Liver (tissue), 9 donors: ENCODE results near the gene NLGN1. TPM values are rescaled to one million over a fixed set of nuclear protein-coding genes. Genes with fewer than 3 reads are reported as not detected.

Experiments used
- DNase-seq: peaks from one replicate; pipeline ENCODE4 v3.0.0-alpha.2; 2017; ENCODE audit warnings: low spot score
- H3K27ac ChIP-seq, 2 donors: one replicate each; pipeline ENCODE4 v1.7.0; 2013; ENCODE audit warnings: inconsistent platforms in 2 of 2, low read length in 2 of 2, control low read depth in 1 of 2, low read depth in 1 of 2, mild to moderate bottlenecking in 1 of 2
- H3K27me3 ChIP-seq, 4 donors: one replicate each; pipeline versions ENCODE4 v1.6.1 to v1.7.0; 2013; ENCODE audit warnings: low read length in 3 of 4, inconsistent platforms in 1 of 4, mild to moderate bottlenecking in 1 of 4, moderate library complexity in 1 of 4; ENCODE audit not compliant: control insufficient read depth in 4 of 4, insufficient read depth in 4 of 4
- H3K36me3 ChIP-seq, 4 donors: one replicate each; pipeline versions ENCODE4 v1.6.1 to v1.7.0; 2013; ENCODE audit warnings: low read length in 3 of 4, mild to moderate bottlenecking in 3 of 4, low read depth in 1 of 4, moderate library complexity in 1 of 4; ENCODE audit not compliant: control insufficient read depth in 4 of 4, insufficient read depth in 3 of 4
- H3K4me1 ChIP-seq, 4 donors: one replicate each; pipeline versions ENCODE4 v1.6.1 to v1.7.0; 2013; ENCODE audit warnings: low read length in 3 of 4, mild to moderate bottlenecking in 3 of 4, moderate library complexity in 1 of 4; ENCODE audit not compliant: control insufficient read depth in 4 of 4, insufficient read depth in 4 of 4
- H3K4me3 ChIP-seq, 3 donors: one replicate each; pipeline versions ENCODE4 v1.6.1 to v1.7.0; 2013; ENCODE audit warnings: low read length in 3 of 3, control low read depth in 1 of 3, low read depth in 1 of 3, mild to moderate bottlenecking in 1 of 3
- H3K9ac ChIP-seq, 2 donors: one replicate each; pipeline ENCODE4 v1.7.0; 2013; ENCODE audit warnings: low read length in 2 of 2, mild to moderate bottlenecking in 2 of 2, moderate library complexity in 2 of 2, control low read depth in 1 of 2, low read depth in 1 of 2
- H3K9me3 ChIP-seq, 4 donors: one replicate each; pipeline versions ENCODE4 v1.6.1 to v1.7.0; 2013; ENCODE audit warnings: low read length in 3 of 4; ENCODE audit not compliant: control insufficient read depth in 4 of 4
- EGR1 ChIP-seq, 2 donors: IDR thresholded peaks; 2 replicates each; pipeline ENCODE4 v1.6.1; 2016 to 2018; ENCODE audit warnings: antibody characterized with exemption in 2 of 2, low read depth in 2 of 2
- FOXA1 ChIP-seq: IDR thresholded peaks from 2 replicates; pipeline ENCODE4 v1.6.1; 2016; ENCODE audit warnings: antibody characterized with exemption
- FOXA2 ChIP-seq: IDR thresholded peaks from 2 replicates; pipeline ENCODE4 v1.6.1; 2016; ENCODE audit warnings: antibody characterized with exemption
- GABPA ChIP-seq, 2 donors: IDR thresholded peaks in 1 of 2; conservative IDR thresholded peaks in 1 of 2; 2 replicates each; pipeline ENCODE4 v1.6.1; 2016; ENCODE audit warnings: antibody characterized with exemption in 2 of 2, mild to moderate bottlenecking in 1 of 2, moderate library complexity in 1 of 2
- HNF4A ChIP-seq, 2 donors: conservative IDR thresholded peaks; 2 replicates each; pipeline ENCODE4 v1.6.1; 2016; ENCODE audit warnings: antibody characterized with exemption in 2 of 2, mild to moderate bottlenecking in 2 of 2
- HNF4G ChIP-seq: IDR thresholded peaks from 2 replicates; pipeline ENCODE4 v1.6.1; 2016; ENCODE audit warnings: antibody characterized with exemption
- JUND ChIP-seq, 2 donors: IDR thresholded peaks; 2 replicates each; pipeline ENCODE4 v1.6.1; 2016; ENCODE audit warnings: antibody characterized with exemption in 2 of 2
- NR2F2 ChIP-seq: IDR thresholded peaks from 2 replicates; pipeline ENCODE4 v1.6.1; 2016; ENCODE audit warnings: antibody characterized with exemption
- RAD21 ChIP-seq, 2 donors: IDR thresholded peaks; 2 replicates each; pipeline ENCODE4 v1.6.1; 2016; ENCODE audit warnings: antibody characterized with exemption in 2 of 2, mild to moderate bottlenecking in 2 of 2
- TAF1 ChIP-seq: conservative IDR thresholded peaks from 2 replicates; pipeline ENCODE4 v1.6.1; 2016; ENCODE audit warnings: antibody characterized with exemption, mild to moderate bottlenecking
- WGBS: extraction: QIAGEN DNeasy Blood & Tissue Kit; methylation state at CpG from one replicate; pipeline ENCODE4 v1.1.7; 2013; 5-methylcytosine and 5-hydroxymethylcytosine counted together
- polyA plus RNA-seq, 2 donors: library from polyadenylated mRNA; stranded (reverse) in 1 of 2; unstranded in 1 of 2; fragments of 200-250 nt in 1 of 2; fragments of >200 nt in 1 of 2; fragmentation: Nextera tagmentation in 1 of 2; extraction: Ambion mirVana in 1 of 2; gene quantifications; one replicate each; pipeline versions ENCODE4 v1.2.1 to v1.2.3, GENCODE V29; 2013 to 2015
- total RNA-seq, 2 donors: library from RNA; depleted of rRNA; stranded (reverse); fragments of >200 nt; gene quantifications; one replicate each; pipeline ENCODE4 v1.2.3, GENCODE V29; 2014
- TF ChIP-seq, protein P1 (sequence below): fragments of 150-350 bp; IDR thresholded peaks from 2 replicates; pipeline ENCODE4 v1.5.1; 2017; ENCODE audit warnings: improper control_type of control experiment, low read depth, low read length; ENCODE audit not compliant: missing input control
- TF ChIP-seq, protein P2 (sequence below): IDR thresholded peaks from 2 replicates; pipeline ENCODE4 v1.6.1; 2016; ENCODE audit warnings: antibody characterized with exemption
- TF ChIP-seq, protein P3 (sequence below): IDR thresholded peaks from 2 replicates; pipeline ENCODE4 v1.6.1; 2016; ENCODE audit warnings: antibody characterized with exemption
- TF ChIP-seq, protein P4 (sequence below): IDR thresholded peaks from 2 replicates; pipeline ENCODE4 v1.6.1; 2016; ENCODE audit warnings: antibody characterized with exemption, mild to moderate bottlenecking
- donor health status: healthy.
- donor health status: healthy.
- donor health status: healthy.
- donor health status: healthy.
- donor health status: healthy.

The NLGN1 gene
- total and polyA plus RNA-seq, 4 donors: 0.02 to 0.67 (median 0.37) TPM; not detected in 1

DNA sequence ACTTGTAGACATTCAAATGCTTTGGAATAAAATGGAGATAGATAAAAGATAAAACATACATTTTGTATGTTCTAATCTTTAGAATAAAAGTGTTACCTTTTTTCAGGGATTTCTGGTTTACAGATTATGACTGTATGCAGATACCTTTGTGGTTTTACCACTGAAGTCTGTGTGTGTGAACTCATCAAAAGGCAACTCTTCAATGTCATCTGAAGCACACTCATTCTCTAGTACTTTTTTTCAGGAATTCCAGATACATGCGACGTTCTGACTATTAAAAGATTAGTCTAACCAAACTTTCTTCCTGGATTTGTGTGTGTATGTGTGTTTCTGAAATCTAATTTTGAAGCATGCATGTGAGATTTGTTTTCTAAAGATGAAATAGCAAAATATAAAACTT, 188.6 kb downstream of the NLGN1 start:
- peaks cover 0 to 8% (median 4%) of the 10 kb centered on the region in 4 donors for H3K4me1 ChIP-seq
- DNase-seq: no peak
- TF ChIP-seq, protein P1, sequence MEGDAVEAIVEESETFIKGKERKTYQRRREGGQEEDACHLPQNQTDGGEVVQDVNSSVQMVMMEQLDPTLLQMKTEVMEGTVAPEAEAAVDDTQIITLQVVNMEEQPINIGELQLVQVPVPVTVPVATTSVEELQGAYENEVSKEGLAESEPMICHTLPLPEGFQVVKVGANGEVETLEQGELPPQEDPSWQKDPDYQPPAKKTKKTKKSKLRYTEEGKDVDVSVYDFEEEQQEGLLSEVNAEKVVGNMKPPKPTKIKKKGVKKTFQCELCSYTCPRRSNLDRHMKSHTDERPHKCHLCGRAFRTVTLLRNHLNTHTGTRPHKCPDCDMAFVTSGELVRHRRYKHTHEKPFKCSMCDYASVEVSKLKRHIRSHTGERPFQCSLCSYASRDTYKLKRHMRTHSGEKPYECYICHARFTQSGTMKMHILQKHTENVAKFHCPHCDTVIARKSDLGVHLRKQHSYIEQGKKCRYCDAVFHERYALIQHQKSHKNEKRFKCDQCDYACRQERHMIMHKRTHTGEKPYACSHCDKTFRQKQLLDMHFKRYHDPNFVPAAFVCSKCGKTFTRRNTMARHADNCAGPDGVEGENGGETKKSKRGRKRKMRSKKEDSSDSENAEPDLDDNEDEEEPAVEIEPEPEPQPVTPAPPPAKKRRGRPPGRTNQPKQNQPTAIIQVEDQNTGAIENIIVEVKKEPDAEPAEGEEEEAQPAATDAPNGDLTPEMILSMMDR: no peak
- TF ChIP-seq EGR1 (IDR thresholded peaks at IDR 0.05; ENCODE audit: low read depth in 2 of 2) (no peak), FOXA1 (no peak), NR2F2 (no peak), HNF4A (conservative IDR thresholded peaks at IDR 0.05) (no peak), RAD21 (IDR thresholded peaks at IDR 0.05) (no peak), FOXA2 (no peak), HNF4G (no peak)
- TF ChIP-seq, protein P2, sequence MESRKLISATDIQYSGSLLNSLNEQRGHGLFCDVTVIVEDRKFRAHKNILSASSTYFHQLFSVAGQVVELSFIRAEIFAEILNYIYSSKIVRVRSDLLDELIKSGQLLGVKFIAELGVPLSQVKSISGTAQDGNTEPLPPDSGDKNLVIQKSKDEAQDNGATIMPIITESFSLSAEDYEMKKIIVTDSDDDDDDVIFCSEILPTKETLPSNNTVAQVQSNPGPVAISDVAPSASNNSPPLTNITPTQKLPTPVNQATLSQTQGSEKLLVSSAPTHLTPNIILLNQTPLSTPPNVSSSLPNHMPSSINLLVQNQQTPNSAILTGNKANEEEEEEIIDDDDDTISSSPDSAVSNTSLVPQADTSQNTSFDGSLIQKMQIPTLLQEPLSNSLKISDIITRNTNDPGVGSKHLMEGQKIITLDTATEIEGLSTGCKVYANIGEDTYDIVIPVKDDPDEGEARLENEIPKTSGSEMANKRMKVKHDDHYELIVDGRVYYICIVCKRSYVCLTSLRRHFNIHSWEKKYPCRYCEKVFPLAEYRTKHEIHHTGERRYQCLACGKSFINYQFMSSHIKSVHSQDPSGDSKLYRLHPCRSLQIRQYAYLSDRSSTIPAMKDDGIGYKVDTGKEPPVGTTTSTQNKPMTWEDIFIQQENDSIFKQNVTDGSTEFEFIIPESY: no peak
- TF ChIP-seq, protein P3, sequence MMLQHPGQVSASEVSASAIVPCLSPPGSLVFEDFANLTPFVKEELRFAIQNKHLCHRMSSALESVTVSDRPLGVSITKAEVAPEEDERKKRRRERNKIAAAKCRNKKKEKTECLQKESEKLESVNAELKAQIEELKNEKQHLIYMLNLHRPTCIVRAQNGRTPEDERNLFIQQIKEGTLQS: no peak
- H3K4me3 ChIP-seq: no peak overlapping the region
- no peak overlapping the region for H3K9ac ChIP-seq
- peaks cover 0 to 5% (median 3%) of the 10 kb centered on the region in 4 donors for H3K27me3 ChIP-seq
- whole genome bisulfite sequencing: 30% methylated on average over 2 of the region's 2 CpGs
- H3K9me3 ChIP-seq: no peaks in the 10 kb centered on the region
- no peaks in the 10 kb centered on the region for H3K36me3 ChIP-seq
- no peak overlapping the region for H3K27ac ChIP-seq

DNA sequence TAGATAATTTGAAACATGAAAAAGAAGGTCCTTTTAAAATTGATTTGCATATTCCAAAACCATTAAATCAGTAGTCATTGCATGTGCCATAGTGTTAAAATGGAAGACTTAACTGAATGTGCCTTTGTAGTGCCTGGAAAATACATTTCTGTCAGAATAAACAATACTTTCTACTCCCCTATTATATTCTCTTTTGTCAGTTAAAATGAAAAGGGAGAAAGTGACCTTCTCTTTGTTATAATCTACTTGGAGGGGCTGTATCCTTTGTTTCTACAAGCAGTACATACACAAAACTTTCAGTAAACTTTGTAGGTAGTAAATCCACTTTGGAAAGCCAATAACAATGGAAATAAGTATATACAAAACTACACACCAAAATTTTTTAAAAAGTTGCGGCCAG, 189.5 kb downstream of the NLGN1 start:
- H3K4me1 ChIP-seq: peaks cover 0 to 8% (median 4%) of the 10 kb centered on the region in 4 donors
- 79% methylated on average over 1 of the region's 1 CpG for WGBS

More for the DNA sequence above, 189.5 kb downstream of the NLGN1 start:
- no peaks in the 10 kb centered on the region for H3K9me3 ChIP-seq
- peaks cover 0 to 5% (median 3%) of the 10 kb centered on the region in 4 donors for H3K27me3 ChIP-seq
- no peak for DNase-seq
- no peak overlapping the region for H3K4me3 ChIP-seq
- TF ChIP-seq FOXA2 (no peak), RAD21 (IDR thresholded peaks at IDR 0.05) (no peak), JUND (IDR thresholded peaks at IDR 0.05) (no peak), GABPA (IDR thresholded peaks at IDR 0.05 in 1 of 2, conservative IDR thresholded peaks at IDR 0.05 in 1 of 2) (no peak), TAF1 (no peak), FOXA1 (no peak)
- TF ChIP-seq, protein P4, sequence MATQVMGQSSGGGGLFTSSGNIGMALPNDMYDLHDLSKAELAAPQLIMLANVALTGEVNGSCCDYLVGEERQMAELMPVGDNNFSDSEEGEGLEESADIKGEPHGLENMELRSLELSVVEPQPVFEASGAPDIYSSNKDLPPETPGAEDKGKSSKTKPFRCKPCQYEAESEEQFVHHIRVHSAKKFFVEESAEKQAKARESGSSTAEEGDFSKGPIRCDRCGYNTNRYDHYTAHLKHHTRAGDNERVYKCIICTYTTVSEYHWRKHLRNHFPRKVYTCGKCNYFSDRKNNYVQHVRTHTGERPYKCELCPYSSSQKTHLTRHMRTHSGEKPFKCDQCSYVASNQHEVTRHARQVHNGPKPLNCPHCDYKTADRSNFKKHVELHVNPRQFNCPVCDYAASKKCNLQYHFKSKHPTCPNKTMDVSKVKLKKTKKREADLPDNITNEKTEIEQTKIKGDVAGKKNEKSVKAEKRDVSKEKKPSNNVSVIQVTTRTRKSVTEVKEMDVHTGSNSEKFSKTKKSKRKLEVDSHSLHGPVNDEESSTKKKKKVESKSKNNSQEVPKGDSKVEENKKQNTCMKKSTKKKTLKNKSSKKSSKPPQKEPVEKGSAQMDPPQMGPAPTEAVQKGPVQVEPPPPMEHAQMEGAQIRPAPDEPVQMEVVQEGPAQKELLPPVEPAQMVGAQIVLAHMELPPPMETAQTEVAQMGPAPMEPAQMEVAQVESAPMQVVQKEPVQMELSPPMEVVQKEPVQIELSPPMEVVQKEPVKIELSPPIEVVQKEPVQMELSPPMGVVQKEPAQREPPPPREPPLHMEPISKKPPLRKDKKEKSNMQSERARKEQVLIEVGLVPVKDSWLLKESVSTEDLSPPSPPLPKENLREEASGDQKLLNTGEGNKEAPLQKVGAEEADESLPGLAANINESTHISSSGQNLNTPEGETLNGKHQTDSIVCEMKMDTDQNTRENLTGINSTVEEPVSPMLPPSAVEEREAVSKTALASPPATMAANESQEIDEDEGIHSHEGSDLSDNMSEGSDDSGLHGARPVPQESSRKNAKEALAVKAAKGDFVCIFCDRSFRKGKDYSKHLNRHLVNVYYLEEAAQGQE: no peak
- H3K9ac ChIP-seq: no peak overlapping the region
- no peaks in the 10 kb centered on the region for H3K36me3 ChIP-seq
- H3K27ac ChIP-seq: no peak overlapping the region
